ENCODE data around the gene COL24A1. TPM values are rescaled to one million over a fixed set of nuclear protein-coding genes. Genes with fewer than 3 reads are reported as not detected.
A peak's percentile ranks its signal among the peaks of the same experiment; 100 is the strongest.

The COL24A1 gene
- polyA plus RNA-seq: 1 to 10 TPM in 1 of 4 donors, under 1 TPM in 2, not detected in 1; 0.07 to 2.4 (median 0.27) TPM
- long read RNA-seq, donor 1: 0 reads
- long read RNA-seq, donor 2: 0 reads
- long read RNA-seq, donor 3: 0 reads
- long read RNA-seq, donor 4: 0 reads
- long read RNA-seq, donor 5: 0 reads
- long read RNA-seq, donor 6: 0 reads
- long read RNA-seq, donor 7: 0 reads
- long read RNA-seq, donor 8: 0 reads
- long read RNA-seq, donor 9: 0 reads
- long read RNA-seq, donor 10: 0 reads

DNA sequence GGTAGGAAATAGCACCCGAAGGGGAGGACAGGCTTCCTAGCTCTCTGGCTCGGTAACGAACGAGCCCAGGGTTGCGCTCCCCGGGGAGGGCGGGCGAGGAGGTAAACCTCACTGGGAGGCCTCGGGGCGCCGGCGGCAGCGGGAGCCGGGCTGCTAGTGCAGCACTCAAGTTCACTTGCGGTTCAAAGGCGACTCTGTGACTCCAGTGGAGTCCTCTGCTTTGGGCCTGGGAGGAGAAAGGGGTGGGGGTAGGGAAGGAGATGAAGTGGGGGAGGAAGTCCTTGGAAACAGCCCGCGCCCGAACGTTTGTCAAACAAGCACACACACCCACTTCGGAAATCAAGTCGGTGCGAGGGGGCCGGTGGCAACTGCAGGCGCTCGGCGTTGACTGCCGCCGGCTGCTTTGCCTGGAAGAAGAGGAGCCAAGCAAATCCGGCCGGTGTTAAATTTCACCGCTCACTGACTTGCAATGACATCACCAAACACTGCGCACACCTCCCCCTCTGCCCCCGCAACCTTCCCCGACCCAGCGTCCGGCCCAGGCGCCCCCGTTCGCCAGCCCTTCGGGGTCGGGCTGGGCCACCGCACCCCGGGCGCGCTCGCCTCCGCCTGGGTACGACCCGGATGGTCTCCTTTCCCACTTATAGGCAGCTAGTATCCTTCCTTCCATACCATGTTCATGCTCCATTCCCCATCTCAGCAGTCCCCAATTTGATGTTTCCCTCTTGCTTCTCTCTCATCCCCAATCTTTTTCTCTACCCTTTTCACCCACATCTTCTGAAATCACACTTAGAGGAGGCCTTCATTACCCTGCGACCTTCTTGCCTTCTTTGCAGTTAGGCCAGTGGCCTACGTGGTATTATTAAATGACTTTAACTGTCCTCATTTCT, at the start of gene COL24A1:
Gene COL24A1, minus strand, starts transcription at position 207 of the 890 bp plus-strand sequence. CDS start 376 bp downstream, outside the sequence.
- Histone ChIP-seq H3K4me1 (ENCODE audit: control insufficient read depth in 3 of 3, insufficient read depth in 2 of 3, low read depth in 1 of 3, low read length in 2 of 3) (peaks cover 0 to 4% (median 0%) of the 10 kb centered on the region in 3 donors), H3K4me3 (ENCODE audit: low read depth in 1 of 3, low read length in 3 of 3) (peak within 1 kb of the TSS in 1 of 3 donors; percentile 40), H3K27me3 (ENCODE audit: control insufficient read depth in 3 of 3, insufficient read depth in 3 of 3, low read length in 3 of 3) (peaks cover 4 to 46% (median 10%) of the 10 kb centered on the region in 3 donors), H3K27ac (ENCODE audit: low read depth in 1 of 3, low read length in 2 of 3) (peak within 1 kb of the TSS in 1 of 3 donors; percentile 30), H3K9me3 (ENCODE audit: control insufficient read depth in 2 of 2, insufficient read depth in 1 of 2, low read depth in 1 of 2, low read length in 1 of 2) (no peaks in the 10 kb centered on the region), H3K36me3 (ENCODE audit: control insufficient read depth in 3 of 3, insufficient read depth in 2 of 3, low read depth in 1 of 3, low read length in 3 of 3) (no peaks in the 10 kb centered on the region)
- 13 to 20% (median 17%) methylated on average over 50 to 52 of the region's 52 CpGs for WGBS, 3 donors
- no peak for FAIRE-seq
- peak in 1 of 2 donors; percentile 39 for DNase-seq

DNA sequence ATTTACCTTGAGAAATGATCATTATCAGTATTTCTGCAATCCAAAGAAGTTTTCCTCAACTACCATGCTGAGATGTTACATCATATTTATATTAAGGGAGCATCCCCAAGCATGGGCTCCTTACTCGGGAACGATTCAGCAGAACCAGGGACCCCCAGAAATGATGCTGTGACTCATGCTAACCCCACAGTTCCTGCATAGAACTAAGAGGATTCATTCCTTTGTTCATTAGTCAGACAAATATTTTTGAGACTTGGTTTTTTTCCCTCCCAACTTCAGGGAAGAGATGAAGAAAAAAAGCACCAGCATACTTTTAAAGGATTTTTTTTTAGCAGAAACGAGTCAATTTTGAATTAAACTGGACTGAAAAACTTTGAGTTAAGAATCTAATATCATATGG, 49.2 kb upstream of the COL24A1 start:
- Histone ChIP-seq H3K36me3 (ENCODE audit: control insufficient read depth in 3 of 3, insufficient read depth in 2 of 3, low read depth in 1 of 3, low read length in 3 of 3) (no peaks in the 10 kb centered on the region), H3K27ac (ENCODE audit: low read depth in 1 of 3, low read length in 2 of 3) (no peak overlapping the region), H3K27me3 (ENCODE audit: control insufficient read depth in 3 of 3, insufficient read depth in 3 of 3, low read length in 3 of 3) (no peaks in the 10 kb centered on the region), H3K4me3 (ENCODE audit: low read depth in 1 of 3, low read length in 3 of 3) (no peak overlapping the region), H3K4me1 (ENCODE audit: control insufficient read depth in 3 of 3, insufficient read depth in 2 of 3, low read depth in 1 of 3, low read length in 2 of 3) (no peaks in the 10 kb centered on the region), H3K9me3 (ENCODE audit: control insufficient read depth in 2 of 2, insufficient read depth in 1 of 2, low read depth in 1 of 2, low read length in 1 of 2) (no peaks in the 10 kb centered on the region)
- FAIRE-seq: no peak
- 61 to 69% (median 67%) methylated on average over 3 of the region's 3 CpGs for WGBS, 3 donors
- DNase-seq: no peak

DNA sequence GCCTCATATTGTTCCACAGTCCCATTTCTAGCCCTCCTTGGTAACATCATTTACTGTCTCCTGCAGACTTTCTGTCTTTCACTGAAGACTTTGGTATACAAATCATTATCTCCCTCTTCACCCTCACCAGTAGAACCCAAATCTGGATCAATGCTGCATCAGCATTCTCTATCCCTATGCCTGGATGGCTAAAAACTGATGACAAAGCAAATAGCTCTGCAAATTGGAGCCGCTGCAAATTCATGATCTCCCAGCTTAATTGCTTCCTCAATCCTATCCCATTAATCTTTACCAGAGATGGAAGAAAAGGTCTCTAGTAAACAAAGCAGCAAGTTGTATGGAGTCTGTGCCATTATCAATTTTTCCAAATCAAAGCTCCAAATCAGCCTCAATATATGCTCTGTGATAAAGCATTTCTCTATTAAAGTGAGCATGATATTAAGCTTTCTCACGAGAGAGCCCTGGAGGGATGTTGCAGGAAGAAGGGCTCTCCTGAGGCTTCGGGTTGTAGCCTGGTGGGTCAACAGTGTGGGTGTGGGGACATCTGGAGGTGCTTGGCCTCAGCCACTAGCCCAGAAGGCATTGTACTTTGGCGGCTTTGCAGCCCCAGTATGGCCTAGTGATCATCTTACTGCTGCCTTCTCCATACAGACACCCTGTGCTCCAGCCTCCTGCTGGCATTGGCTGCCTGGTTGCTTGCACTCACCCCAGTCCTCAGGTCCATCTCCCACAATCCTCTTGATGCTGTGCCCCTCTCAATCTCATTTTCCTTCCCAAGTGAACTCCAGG, 46.2 kb upstream of the COL24A1 start:
- no peak overlapping the region for H3K27ac ChIP-seq (ENCODE audit: low read depth in 1 of 3, low read length in 2 of 3)
- H3K4me3 ChIP-seq (ENCODE audit: low read depth in 1 of 3, low read length in 3 of 3): no peak overlapping the region
- H3K4me1 ChIP-seq (ENCODE audit: control insufficient read depth in 3 of 3, insufficient read depth in 2 of 3, low read depth in 1 of 3, low read length in 2 of 3): no peaks in the 10 kb centered on the region
- no peak for FAIRE-seq
- no peaks in the 10 kb centered on the region for H3K27me3 ChIP-seq (ENCODE audit: control insufficient read depth in 3 of 3, insufficient read depth in 3 of 3, low read length in 3 of 3)
- H3K36me3 ChIP-seq (ENCODE audit: control insufficient read depth in 3 of 3, insufficient read depth in 2 of 3, low read depth in 1 of 3, low read length in 3 of 3): no peaks in the 10 kb centered on the region
- no peak for DNase-seq
- no peaks in the 10 kb centered on the region for H3K9me3 ChIP-seq (ENCODE audit: control insufficient read depth in 2 of 2, insufficient read depth in 1 of 2, low read depth in 1 of 2, low read length in 1 of 2)
- 74 to 76% (median 75%) methylated on average over 4 of the region's 4 CpGs for WGBS, 3 donors

DNA sequence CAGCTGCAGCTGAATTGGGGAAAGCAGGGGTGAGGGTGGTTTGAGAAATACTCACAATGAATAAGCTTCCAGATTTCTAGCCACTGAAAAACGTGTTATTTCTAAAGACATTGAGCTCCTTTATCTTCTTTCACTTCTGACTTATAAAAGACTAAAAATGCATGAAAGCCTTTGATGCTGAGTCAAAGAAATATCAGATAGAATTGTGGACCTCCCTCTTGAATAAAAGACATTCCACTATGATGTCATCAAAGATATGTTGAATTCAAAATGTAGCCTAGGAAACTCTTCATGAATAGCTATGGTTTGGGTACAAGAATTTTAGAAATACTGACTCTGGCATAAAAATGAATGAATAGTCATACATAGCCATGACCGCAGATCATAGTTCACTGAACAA, 44.7 kb upstream of the COL24A1 start:
- DNase-seq (no peak), FAIRE-seq (no peak)
- WGBS, 3 donors: 57 to 72% (median 60%) methylated on average over 2 of the region's 2 CpGs
- Histone ChIP-seq H3K4me3 (ENCODE audit: low read depth in 1 of 3, low read length in 3 of 3) (no peak overlapping the region), H3K27ac (ENCODE audit: low read depth in 1 of 3, low read length in 2 of 3) (no peak overlapping the region), H3K36me3 (ENCODE audit: control insufficient read depth in 3 of 3, insufficient read depth in 2 of 3, low read depth in 1 of 3, low read length in 3 of 3) (no peaks in the 10 kb centered on the region), H3K9me3 (ENCODE audit: control insufficient read depth in 2 of 2, insufficient read depth in 1 of 2, low read depth in 1 of 2, low read length in 1 of 2) (no peaks in the 10 kb centered on the region), H3K27me3 (ENCODE audit: control insufficient read depth in 3 of 3, insufficient read depth in 3 of 3, low read length in 3 of 3) (no peaks in the 10 kb centered on the region), H3K4me1 (ENCODE audit: control insufficient read depth in 3 of 3, insufficient read depth in 2 of 3, low read depth in 1 of 3, low read length in 2 of 3) (no peaks in the 10 kb centered on the region)

DNA sequence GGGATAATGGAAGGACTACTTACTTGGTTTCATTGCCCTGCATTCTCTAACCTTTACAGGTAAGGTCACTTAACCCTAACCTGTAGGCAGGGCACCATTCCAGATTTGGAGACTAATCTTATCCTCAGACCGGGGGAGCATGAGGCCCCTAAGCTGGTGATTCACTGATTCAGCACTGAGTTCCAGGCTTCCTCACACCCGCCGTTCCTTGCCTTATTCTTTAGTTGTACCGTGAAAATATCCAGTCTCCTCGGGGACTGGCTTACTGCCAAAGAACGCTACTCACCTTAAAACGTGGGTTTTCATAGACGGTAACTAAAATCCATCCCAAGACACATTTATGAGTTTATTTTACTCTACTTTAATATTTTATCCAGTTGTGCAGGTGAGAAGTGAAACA, 44.3 kb upstream of the COL24A1 start:
- no peaks in the 10 kb centered on the region for H3K36me3 ChIP-seq (ENCODE audit: control insufficient read depth in 3 of 3, insufficient read depth in 2 of 3, low read depth in 1 of 3, low read length in 3 of 3)
- no peaks in the 10 kb centered on the region for H3K9me3 ChIP-seq (ENCODE audit: control insufficient read depth in 2 of 2, insufficient read depth in 1 of 2, low read depth in 1 of 2, low read length in 1 of 2)
- H3K4me3 ChIP-seq (ENCODE audit: low read depth in 1 of 3, low read length in 3 of 3): no peak overlapping the region
- no peaks in the 10 kb centered on the region for H3K4me1 ChIP-seq (ENCODE audit: control insufficient read depth in 3 of 3, insufficient read depth in 2 of 3, low read depth in 1 of 3, low read length in 2 of 3)
- 60 to 84% (median 76%) methylated on average over 8 of the region's 8 CpGs for WGBS, 3 donors
- no peak for DNase-seq
- no peaks in the 10 kb centered on the region for H3K27me3 ChIP-seq (ENCODE audit: control insufficient read depth in 3 of 3, insufficient read depth in 3 of 3, low read length in 3 of 3)
- H3K27ac ChIP-seq (ENCODE audit: low read depth in 1 of 3, low read length in 2 of 3): no peak overlapping the region
- FAIRE-seq: no peak

DNA sequence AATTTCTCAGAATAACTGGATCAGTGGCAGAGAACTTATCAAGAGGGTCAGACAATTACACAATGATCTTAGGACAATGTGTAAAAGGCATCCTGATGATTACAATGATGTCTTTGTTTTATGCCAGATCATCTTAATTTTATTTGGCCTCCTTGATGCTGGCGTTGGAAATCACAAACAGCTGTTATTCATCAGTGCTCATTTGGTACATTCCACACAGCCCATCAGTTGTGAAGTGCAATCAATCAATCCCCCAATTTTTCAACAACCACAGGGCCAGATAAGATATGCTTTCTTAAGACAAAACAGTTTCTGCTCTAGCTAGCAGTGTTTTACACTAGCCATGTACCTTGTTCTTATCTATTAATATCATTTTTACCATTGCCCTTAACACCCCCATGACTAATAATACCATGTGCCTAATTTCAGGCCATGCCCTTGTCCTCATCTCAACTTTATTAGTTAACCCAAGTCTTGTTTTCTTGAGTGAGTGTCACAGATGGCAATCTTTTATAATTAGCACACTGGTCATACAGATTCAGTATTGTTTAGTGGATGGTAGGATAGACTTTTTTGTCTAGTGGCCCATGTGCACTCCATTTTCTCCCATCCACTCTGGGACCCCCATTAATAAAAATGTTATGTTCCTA, 40.8 kb upstream of the COL24A1 start:
- no peaks in the 10 kb centered on the region for H3K27me3 ChIP-seq (ENCODE audit: control insufficient read depth in 3 of 3, insufficient read depth in 3 of 3, low read length in 3 of 3)
- H3K4me3 ChIP-seq (ENCODE audit: low read depth in 1 of 3, low read length in 3 of 3): no peak overlapping the region
- no peak overlapping the region for H3K27ac ChIP-seq (ENCODE audit: low read depth in 1 of 3, low read length in 2 of 3)
- H3K4me1 ChIP-seq (ENCODE audit: control insufficient read depth in 3 of 3, insufficient read depth in 2 of 3, low read depth in 1 of 3, low read length in 2 of 3): no peaks in the 10 kb centered on the region
- DNase-seq: no peak
- WGBS, 3 donors: 27 to 39% (median 28%) methylated on average over 1 of the region's 1 CpG
- no peak for FAIRE-seq
- H3K9me3 ChIP-seq (ENCODE audit: control insufficient read depth in 2 of 2, insufficient read depth in 1 of 2, low read depth in 1 of 2, low read length in 1 of 2): no peaks in the 10 kb centered on the region
- H3K36me3 ChIP-seq (ENCODE audit: control insufficient read depth in 3 of 3, insufficient read depth in 2 of 3, low read depth in 1 of 3, low read length in 3 of 3): no peaks in the 10 kb centered on the region

DNA sequence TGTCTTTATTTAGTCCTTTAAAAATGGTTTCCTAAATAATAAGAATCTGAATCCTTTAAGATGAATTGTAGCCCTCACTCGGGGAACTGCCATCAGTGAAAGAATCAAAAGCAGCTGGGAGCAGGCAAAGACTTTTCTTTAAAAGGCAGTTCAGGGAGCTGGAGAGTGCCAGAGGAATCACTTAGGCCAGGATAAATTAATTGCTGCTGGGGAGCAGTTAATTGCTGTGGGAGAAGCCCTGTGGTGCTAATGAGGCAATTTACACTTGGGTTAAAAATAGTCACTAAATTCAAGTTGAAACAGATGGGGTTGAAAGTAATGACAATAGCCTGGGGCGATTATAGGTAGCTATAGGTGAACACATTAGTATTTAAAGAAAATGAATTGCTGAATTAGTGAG, 38.7 kb upstream of the COL24A1 start:
- no peaks in the 10 kb centered on the region for H3K9me3 ChIP-seq (ENCODE audit: control insufficient read depth in 2 of 2, insufficient read depth in 1 of 2, low read depth in 1 of 2, low read length in 1 of 2)
- no peaks in the 10 kb centered on the region for H3K36me3 ChIP-seq (ENCODE audit: control insufficient read depth in 3 of 3, insufficient read depth in 2 of 3, low read depth in 1 of 3, low read length in 3 of 3)
- WGBS, 3 donors: 63 to 71% (median 63%) methylated on average over 2 of the region's 2 CpGs
- no peak overlapping the region for H3K27ac ChIP-seq (ENCODE audit: low read depth in 1 of 3, low read length in 2 of 3)
- no peaks in the 10 kb centered on the region for H3K27me3 ChIP-seq (ENCODE audit: control insufficient read depth in 3 of 3, insufficient read depth in 3 of 3, low read length in 3 of 3)
- H3K4me3 ChIP-seq (ENCODE audit: low read depth in 1 of 3, low read length in 3 of 3): no peak overlapping the region
- FAIRE-seq: no peak
- H3K4me1 ChIP-seq (ENCODE audit: control insufficient read depth in 3 of 3, insufficient read depth in 2 of 3, low read depth in 1 of 3, low read length in 2 of 3): no peaks in the 10 kb centered on the region
- DNase-seq: no peak

DNA sequence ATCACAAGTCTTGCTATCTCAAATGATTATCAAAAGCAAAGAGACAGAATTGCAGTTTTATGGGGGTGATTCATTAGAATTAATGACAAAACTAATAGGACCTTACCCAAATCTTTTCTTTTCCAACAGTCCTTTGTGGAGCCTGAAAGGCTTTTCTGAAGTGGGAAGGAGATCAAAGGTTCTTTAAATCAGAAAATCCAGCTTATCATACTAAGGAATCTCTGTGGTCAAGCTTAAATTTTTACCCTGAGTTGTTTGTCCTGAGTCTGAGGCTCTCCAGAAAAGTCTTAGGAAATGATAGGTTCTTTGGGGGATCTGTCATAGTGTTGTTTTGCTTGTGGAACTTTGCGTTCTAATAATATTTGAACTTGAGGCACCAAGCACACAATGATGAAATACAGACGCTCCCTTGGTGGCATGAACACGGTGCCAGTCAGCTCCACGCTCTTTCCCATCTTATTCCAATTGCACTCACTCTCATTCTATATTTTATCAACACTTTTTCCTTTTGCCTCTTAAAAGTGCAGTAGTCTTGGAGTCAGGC, 38.0 kb upstream of the COL24A1 start:
- Histone ChIP-seq H3K36me3 (ENCODE audit: control insufficient read depth in 3 of 3, insufficient read depth in 2 of 3, low read depth in 1 of 3, low read length in 3 of 3) (no peaks in the 10 kb centered on the region), H3K4me1 (ENCODE audit: control insufficient read depth in 3 of 3, insufficient read depth in 2 of 3, low read depth in 1 of 3, low read length in 2 of 3) (no peaks in the 10 kb centered on the region), H3K27me3 (ENCODE audit: control insufficient read depth in 3 of 3, insufficient read depth in 3 of 3, low read length in 3 of 3) (no peaks in the 10 kb centered on the region), H3K9me3 (ENCODE audit: control insufficient read depth in 2 of 2, insufficient read depth in 1 of 2, low read depth in 1 of 2, low read length in 1 of 2) (no peaks in the 10 kb centered on the region), H3K4me3 (ENCODE audit: low read depth in 1 of 3, low read length in 3 of 3) (no peak overlapping the region), H3K27ac (ENCODE audit: low read depth in 1 of 3, low read length in 2 of 3) (no peak overlapping the region)
- FAIRE-seq: no peak
- WGBS, 3 donors: 67 to 78% (median 75%) methylated on average over 4 of the region's 4 CpGs
- no peak for DNase-seq

All from small intestine (tissue), 16 donors.